HEK293 (cell line): ENCODE measurements around the gene HSF2.

ENCODE experiments used
- GLI4 ChIP-seq: fragments of 450-650 bp; formaldehyde crosslinking; IDR thresholded peaks from 2 replicates; pipeline ENCODE4 v1.5.1; 2016; ENCODE audit warnings: missing biosample characterization, missing genetic modification characterization
- IKZF3 ChIP-seq: fragments of 450-650 bp; IDR thresholded peaks from 2 replicates; pipeline ENCODE4 v1.5.0; 2018; ENCODE audit warnings: missing biosample characterization, mild to moderate bottlenecking, missing genetic modification characterization, moderate library complexity
- KLF7 ChIP-seq: fragments of 450-650 bp; formaldehyde crosslinking; IDR thresholded peaks from 2 replicates; pipeline ENCODE4 v1.5.1; 2016; ENCODE audit warnings: missing biosample characterization, missing genetic modification characterization, borderline replicate concordance
- MYNN ChIP-seq: fragments of 450-650 bp; formaldehyde crosslinking; IDR thresholded peaks from 2 replicates; pipeline ENCODE4 v1.5.1; 2016; ENCODE audit warnings: missing biosample characterization, missing genetic modification characterization, borderline replicate concordance
- SETDB1 ChIP-seq: IDR thresholded peaks from one replicate; pipeline ENCODE4 v1.6.1; 2017; ENCODE audit warnings: mild to moderate bottlenecking, low read length, moderate library complexity, mixed read lengths; ENCODE audit not compliant: insufficient read length
- ZBTB10 ChIP-seq: fragments of 450-650 bp; formaldehyde crosslinking; IDR thresholded peaks from 2 replicates; pipeline ENCODE4 v1.5.1; 2016; ENCODE audit warnings: missing biosample characterization, missing genetic modification characterization
- ZBTB20 ChIP-seq: fragments of 450-650 bp; formaldehyde crosslinking; IDR thresholded peaks from 2 replicates; pipeline ENCODE4 v1.5.1; 2016; ENCODE audit warnings: missing biosample characterization, missing genetic modification characterization
- ZBTB21 ChIP-seq: fragments of 450-650 bp; formaldehyde crosslinking; IDR thresholded peaks from 2 replicates; pipeline ENCODE4 v1.5.1; 2017; ENCODE audit warnings: missing biosample characterization, missing genetic modification characterization
- ZBTB6 ChIP-seq: fragments of 450-650 bp; formaldehyde crosslinking; IDR thresholded peaks from 2 replicates; pipeline ENCODE4 v1.5.1; 2017; ENCODE audit warnings: missing biosample characterization, missing genetic modification characterization
- ZBTB7A ChIP-seq: fragments of 450-650 bp; formaldehyde crosslinking; IDR thresholded peaks from 2 replicates; pipeline ENCODE4 v1.5.1; 2016; ENCODE audit warnings: low read depth, missing biosample characterization, missing genetic modification characterization
- ZNF184 ChIP-seq: fragments of 450-650 bp; IDR thresholded peaks from 2 replicates; pipeline ENCODE4 v1.5.1; 2018; ENCODE audit warnings: missing biosample characterization, mild to moderate bottlenecking, missing genetic modification characterization
- ZNF23 ChIP-seq: fragments of 450-650 bp; formaldehyde crosslinking; IDR thresholded peaks from 2 replicates; pipeline ENCODE4 v1.5.1; 2016; ENCODE audit warnings: missing biosample characterization, missing genetic modification characterization, borderline replicate concordance
- ZNF280C ChIP-seq: fragments of 450-650 bp; formaldehyde crosslinking; IDR thresholded peaks from 2 replicates; pipeline ENCODE4 v1.5.1; 2016; ENCODE audit warnings: missing biosample characterization, missing genetic modification characterization
- ZNF280D ChIP-seq: fragments of 450-650 bp; formaldehyde crosslinking; IDR thresholded peaks from 2 replicates; pipeline ENCODE4 v1.5.1; 2016; ENCODE audit warnings: missing biosample characterization, missing genetic modification characterization
- ZNF37A ChIP-seq: fragments of 450-650 bp; IDR thresholded peaks from 2 replicates; pipeline ENCODE4 v1.5.1; 2018; ENCODE audit warnings: missing biosample characterization, missing genetic modification characterization
- ZNF449 ChIP-seq: fragments of 450-650 bp; formaldehyde crosslinking; IDR thresholded peaks from 2 replicates; pipeline ENCODE4 v1.5.1; 2017; ENCODE audit warnings: missing biosample characterization, mild to moderate bottlenecking, missing genetic modification characterization, moderate library complexity
- ZNF48 ChIP-seq: fragments of 450-650 bp; formaldehyde crosslinking; IDR thresholded peaks from 2 replicates; pipeline ENCODE4 v1.5.1; 2016; ENCODE audit warnings: missing biosample characterization, missing genetic modification characterization
- ZNF501 ChIP-seq: fragments of 450-650 bp; formaldehyde crosslinking; IDR thresholded peaks from 2 replicates; pipeline ENCODE4 v1.5.1; 2016; ENCODE audit warnings: missing biosample characterization, missing genetic modification characterization
- ZNF549 ChIP-seq: fragments of 450-650 bp; IDR thresholded peaks from 2 replicates; pipeline ENCODE4 v1.5.1; 2018; ENCODE audit warnings: missing biosample characterization, missing genetic modification characterization, mild to moderate bottlenecking, inconsistent platforms, moderate library complexity
- ZNF560 ChIP-seq: fragments of 450-650 bp; formaldehyde crosslinking; IDR thresholded peaks from 2 replicates; pipeline ENCODE4 v1.5.1; 2017; ENCODE audit warnings: missing biosample characterization, missing genetic modification characterization, borderline replicate concordance
- ZNF585B ChIP-seq: fragments of 450-650 bp; formaldehyde crosslinking; IDR thresholded peaks from 2 replicates; pipeline ENCODE4 v1.5.1; 2016; ENCODE audit warnings: missing biosample characterization, missing genetic modification characterization
- ZNF654 ChIP-seq: fragments of 450-650 bp; formaldehyde crosslinking; IDR thresholded peaks from 2 replicates; pipeline ENCODE4 v1.5.1; 2016; ENCODE audit warnings: low read depth, missing biosample characterization, missing genetic modification characterization
- ZNF768 ChIP-seq: fragments of 450-650 bp; formaldehyde crosslinking; IDR thresholded peaks from 2 replicates; pipeline ENCODE4 v1.5.1; 2018; ENCODE audit warnings: missing biosample characterization, mild to moderate bottlenecking, missing genetic modification characterization
- ZNF830 ChIP-seq: fragments of 450-650 bp; IDR thresholded peaks from 2 replicates; pipeline ENCODE4 v1.5.0; 2018; ENCODE audit warnings: missing biosample characterization, missing genetic modification characterization, low read depth, mild to moderate bottlenecking, moderate library complexity

The HSF2 gene

GRCh38 chr6:122438975-122439374 lies 39.5 kb downstream of the HSF2 start (continued):
- TF ChIP-seq ZNF280C (tag by site-specific recombination) (no peak), SETDB1 (peak; percentile 94), ZNF654 (no peak), MYNN (tag by site-specific recombination) (no peak), KLF7 (no peak), ZNF37A (tag by site-specific recombination) (0 out of 2 replicates have a peak, but pooled peaks have one; percentile 9), ZNF501 (tag by site-specific recombination) (no peak), ZBTB6 (tag by site-specific recombination) (peak; percentile 18; the same call in 1 of the 2 replicates), IKZF3 (tag by site-specific recombination) (no peak), ZNF449 (tag by site-specific recombination) (no peak), ZNF585B (tag by site-specific recombination) (no peak), ZNF23 (no peak), ZNF184 (peak; percentile 43; the same call in 1 of the 2 replicates), ZBTB7A (tag by site-specific recombination) (no peak), ZNF830 (tag by site-specific recombination) (no peak), ZNF560 (tag by site-specific recombination) (no peak), ZNF768 (tag by site-specific recombination) (no peak), ZNF48 (tag by site-specific recombination) (no peak), ZBTB21 (tag by site-specific recombination) (no peak), ZNF549 (tag by site-specific recombination) (no peak), ZBTB20 (tag by site-specific recombination) (no peak), ZBTB10 (no peak), GLI4 (no peak), ZNF280D (peak; percentile 91)
